Measurements from ENCODE around the gene PLXNC1. TPM values are rescaled to one million over a fixed set of nuclear protein-coding genes. Genes with fewer than 3 reads are reported as not detected.

Gene PLXNC1
- total and polyA plus RNA-seq, 2 donors (not counting 1 experiment from before 2014, with no cell fraction given) = 9.7 to 33.6 TPM

DNA sequence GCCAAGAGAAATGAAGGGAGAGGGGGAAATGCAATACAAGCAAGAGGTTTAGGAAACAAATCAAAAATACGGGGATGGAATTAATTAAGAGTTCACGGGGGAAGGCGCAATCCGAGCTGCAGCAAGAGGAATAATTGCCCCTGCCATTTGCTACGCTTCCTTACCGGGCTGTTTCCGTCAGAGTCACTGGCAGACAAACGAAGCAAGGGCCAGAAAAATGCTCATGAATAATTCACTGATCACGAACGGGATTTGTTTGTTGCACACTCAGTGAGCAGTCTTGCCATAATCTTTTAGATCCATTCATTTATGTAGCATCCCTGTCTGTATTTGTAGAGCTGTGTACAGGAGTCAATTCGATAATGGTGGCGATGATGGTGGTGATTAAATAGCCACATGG is 39.0 kb downstream of the PLXNC1 start:
- no peak for TF ChIP-seq EZH2 (IDR thresholded peaks at IDR 0.05; ENCODE audit: borderline replicate concordance, insufficient read depth, low read depth, low read length, poor library complexity, severe bottlenecking)
- Histone ChIP-seq H4K20me1 (ENCODE audit: control insufficient read depth, insufficient read depth, low read length, poor library complexity, severe bottlenecking) (no peaks in the 10 kb centered on the region), H3K36me3 (replicated peaks in 1 of 2; ENCODE audit: control extremely low read depth in 1 of 2, control insufficient read depth in 1 of 2, extremely low read depth in 1 of 2, insufficient read depth in 2 of 2, low read length in 1 of 2) (peaks cover 0 to 56% of the 10 kb centered on the region in 2 experiments), H3K9ac (ENCODE audit: low read length) (no peak overlapping the region), H3K27me3 (replicated peaks in 1 of 4; ENCODE audit: control extremely low read depth in 1 of 4, control insufficient read depth in 3 of 4, insufficient read depth in 4 of 4, low read length in 3 of 4) (no peaks in the 10 kb centered on the region), H3K4me2 (replicated peaks; ENCODE audit: low read depth, low read length, poor library complexity, severe bottlenecking) (no peak overlapping the region), H2AFZ (ENCODE audit: insufficient read depth, low read depth, low read length, poor library complexity, severe bottlenecking) (no peak overlapping the region), H3K79me2 (ENCODE audit: control insufficient read depth, insufficient read depth, low read length) (peaks cover 23% of the 10 kb centered on the region), H3K4me1 (ENCODE audit: control insufficient read depth in 2 of 2, insufficient read depth in 2 of 2, low read length in 2 of 2) (no peaks in the 10 kb centered on the region), H3K27ac (ENCODE audit: low read length in 2 of 2) (no peak overlapping the region), H3K4me3 (ENCODE audit: control extremely low read depth in 1 of 5, extremely low read depth in 1 of 5, insufficient read depth in 1 of 5, low read depth in 2 of 5, low read length in 4 of 5) (no peak overlapping the region), H3K9me3 (ENCODE audit: control extremely low read depth in 1 of 3, control insufficient read depth in 2 of 3, insufficient read depth in 1 of 3, low read length in 2 of 3) (no peaks in the 10 kb centered on the region)
- no peak for DNase-seq
- ATAC-seq (ENCODE audit: low read depth) = no peak
- no peak overlapping the region for H3K4me3 Mint-ChIP-seq
- POLR2A ChIA-PET = no interaction called here
- intact Hi-C loops (cut with micrococcal nuclease) = no loop called here
- peaks cover 11% of the 10 kb centered on the region for H3K4me1 Mint-ChIP-seq
- H3K27me3 Mint-ChIP-seq = no peaks in the 10 kb centered on the region
- no peak overlapping the region for H3K27ac Mint-ChIP-seq
- CTCF ChIA-PET = interaction anchor here (0.6 kb wide), 1 partner anchor 52 kb away, joined by 3 read pairs; no protein-coding TSS in a partner anchor
- 100% methylated on average over 10 of the region's 12 CpGs for WGBS (ENCODE audit: insufficient coverage)
- H3K9me3 Mint-ChIP-seq (ENCODE audit: insufficient read depth) = no peaks in the 10 kb centered on the region

- peaks cover 0 to 4% of the 10 kb centered on the region in 2 donors for H3K4me1 ChIP-seq (ENCODE audit: control insufficient read depth in 2 of 2, insufficient read depth in 2 of 2, low read length in 2 of 2)
- H4K20me1 ChIP-seq (ENCODE audit: control insufficient read depth, insufficient read depth, low read length, poor library complexity, severe bottlenecking) = no peaks in the 10 kb centered on the region
- ATAC-seq (ENCODE audit: low read depth) (no peak), DNase-seq (no peak)
- Mint-ChIP-seq H3K4me3 (no peak overlapping the region), H3K9me3 (ENCODE audit: insufficient read depth) (no peaks in the 10 kb centered on the region), H3K27me3 (no peaks in the 10 kb centered on the region), H3K4me1 (peaks cover 24% of the 10 kb centered on the region), H3K27ac (no peak overlapping the region)
- no peaks in the 10 kb centered on the region for H3K27me3 ChIP-seq (replicated peaks in 1 of 4; ENCODE audit: control extremely low read depth in 1 of 4, control insufficient read depth in 3 of 4, insufficient read depth in 4 of 4, low read length in 3 of 4)
- H3K36me3 ChIP-seq (replicated peaks in 1 of 2; ENCODE audit: control extremely low read depth in 1 of 2, control insufficient read depth in 1 of 2, extremely low read depth in 1 of 2, insufficient read depth in 2 of 2, low read length in 1 of 2) = peaks cover 0 to 56% of the 10 kb centered on the region in 2 experiments
- H3K27ac ChIP-seq (ENCODE audit: low read length in 2 of 2) = no peak overlapping the region
- 94% methylated on average over 1 of the region's 2 CpGs for WGBS (ENCODE audit: insufficient coverage)
- POLR2A ChIA-PET = no interaction called here
- H3K9ac ChIP-seq (ENCODE audit: low read length) = no peak overlapping the region
- no peak overlapping the region for H3K4me2 ChIP-seq (replicated peaks; ENCODE audit: low read depth, low read length, poor library complexity, severe bottlenecking)
- CTCF ChIA-PET = no interaction called here
- peaks cover 0 to 5% (median 0%) of the 10 kb centered on the region in 3 donors for H3K9me3 ChIP-seq (ENCODE audit: control extremely low read depth in 1 of 3, control insufficient read depth in 2 of 3, insufficient read depth in 1 of 3, low read length in 2 of 3)
- no peak overlapping the region for H3K4me3 ChIP-seq (ENCODE audit: control extremely low read depth in 1 of 5, extremely low read depth in 1 of 5, insufficient read depth in 1 of 5, low read depth in 2 of 5, low read length in 4 of 5)
- intact Hi-C loops (cut with micrococcal nuclease) = no loop called here
- TF ChIP-seq CTCF (IDR thresholded peaks at IDR 0.05) (no peak), EZH2 (IDR thresholded peaks at IDR 0.05; ENCODE audit: borderline replicate concordance, insufficient read depth, low read depth, low read length, poor library complexity, severe bottlenecking) (no peak)
- no peak overlapping the region for H2AFZ ChIP-seq (ENCODE audit: insufficient read depth, low read depth, low read length, poor library complexity, severe bottlenecking)
- peaks cover 26% of the 10 kb centered on the region for H3K79me2 ChIP-seq (ENCODE audit: control insufficient read depth, insufficient read depth, low read length)
Observed at GRCh38 chr12:94190623-94191022, 42.2 kb downstream of the PLXNC1 start.

All from B cell (primary cell).